Upper lobe of left lung (tissue), 6 donors: ENCODE results near the gene TMEM201. TPM values are rescaled to one million over a fixed set of nuclear protein-coding genes. Genes with fewer than 3 reads are reported as not detected.

Experiments used
- ATAC-seq, 2 donors: fragments of 200-7000 bp; cut with Tn5 transposase; one replicate each; pipeline ENCODE4 v1.9.1; 2022; ENCODE audit warnings: mild to moderate bottlenecking in 2 of 2, moderate library complexity in 2 of 2; ENCODE audit not compliant: low FRiP score in 2 of 2
- DNase-seq, 2 donors: peaks; one replicate each; pipeline ENCODE4 v3.0.0-alpha.2; 2019 to 2020
- H3K27ac ChIP-seq, 4 donors: fragments of 200-600 bp; sonication (generic); one replicate each; pipeline ENCODE4 v1.5.1; 2016 to 2019
- H3K27me3 ChIP-seq, 4 donors: fragments of 200-600 bp; sonication (generic); one replicate each; pipeline ENCODE4 v1.5.1; 2017 to 2019
- H3K36me3 ChIP-seq, 4 donors: fragments of 200-600 bp; sonication (generic); one replicate each; pipeline ENCODE4 v1.5.1; 2016 to 2019
- H3K4me1 ChIP-seq, 4 donors: fragments of 200-600 bp; sonication (generic); one replicate each; pipeline ENCODE4 v1.5.1; 2018 to 2019
- H3K4me3 ChIP-seq, 4 donors: fragments of 200-600 bp; sonication (generic); one replicate each; pipeline ENCODE4 v1.5.1; 2017 to 2019; ENCODE audit warnings: mild to moderate bottlenecking in 2 of 4, moderate library complexity in 1 of 4
- H3K9me3 ChIP-seq, 4 donors: fragments of 200-600 bp; sonication (generic); one replicate each; pipeline ENCODE4 v1.5.1; 2018 to 2019
- EP300 ChIP-seq, 4 donors: sonication (generic); formaldehyde crosslinking; IDR thresholded peaks; one replicate each; pipeline ENCODE4 v1.5.1; 2017; ENCODE audit warnings: antibody characterized with exemption in 4 of 4, control low read depth in 2 of 4
- POLR2A ChIP-seq, 4 donors: fragments of 450-650 bp; IDR thresholded peaks; one replicate each; pipeline ENCODE4 v1.5.1; 2016 to 2017; ENCODE audit warnings: antibody characterized with exemption in 4 of 4, mild to moderate bottlenecking in 2 of 4
- POLR2AphosphoS5 ChIP-seq, 2 donors: sonication (generic); formaldehyde crosslinking; IDR thresholded peaks; one replicate each; pipeline ENCODE4 v1.5.1; 2017; ENCODE audit warnings: antibody characterized with exemption in 2 of 2
- WGBS, 2 donors: methylation state at CpG; one replicate each; pipeline ENCODE4 v1.1.5; 2017 to 2018; 5-methylcytosine and 5-hydroxymethylcytosine counted together
- total RNA-seq, 6 donors: library from RNA; depleted of rRNA in 4 of 6; stranded (reverse); fragments of >200 nt in 4 of 6; gene quantifications; one replicate each; pipeline versions ENCODE4 v1.1.0 to v1.2.1, GENCODE V29; 2016 to 2021
- TF ChIP-seq, protein P1 (sequence below), 6 experiments: fragments of 450-650 bp in 4 of 6; fragments of 200-600 bp in 2 of 6; sonication (generic) in 2 of 6; IDR thresholded peaks; one replicate each; pipeline ENCODE4 v1.5.1; 2016 to 2019; ENCODE audit warnings: antibody characterized with exemption in 6 of 6
- donor health status: DM: no; HTN: no; CAD: no; lungs with moderate emphysema.
- donor health status: DM: no; HTN: yes; CAD: no; lungs with severe emphysema.

The TMEM201 gene
- total RNA-seq, 6 donors from 2014 or later: 6.2 to 12.0 (median 8.1) TPM

DNA sequence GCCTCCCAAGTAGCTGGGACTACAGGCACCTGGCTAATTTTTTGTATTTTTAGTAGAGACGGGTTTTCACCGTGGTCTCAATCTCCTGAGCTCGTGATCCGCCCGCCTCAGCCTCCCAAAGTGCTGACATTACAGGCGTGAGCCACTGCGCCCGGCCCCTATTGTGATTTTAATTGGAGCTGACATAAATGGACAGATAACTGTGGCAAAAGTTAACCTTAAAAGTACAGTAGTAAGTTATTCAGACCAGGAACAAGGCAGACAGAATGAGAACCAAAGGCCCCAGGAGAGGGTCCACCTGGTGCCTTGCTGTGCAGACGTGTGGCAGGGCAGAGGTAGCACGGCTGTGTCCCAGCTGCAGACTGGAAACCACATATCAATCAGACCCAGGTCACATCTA, 11.0 kb downstream of the TMEM201 start:
- Histone ChIP-seq H3K27me3 (no peaks in the 10 kb centered on the region), H3K9me3 (no peaks in the 10 kb centered on the region), H3K4me1 (peaks cover 0 to 5% (median 2%) of the 10 kb centered on the region in 4 donors), H3K4me3 (no peak overlapping the region), H3K27ac (no peak overlapping the region), H3K36me3 (peaks cover 3 to 72% (median 43%) of the 10 kb centered on the region in 4 donors)
- 94 to 96% methylated on average over 10 of the region's 10 CpGs for WGBS, 2 donors
- no peak for ATAC-seq
- no peak for DNase-seq
- TF ChIP-seq, protein P1, sequence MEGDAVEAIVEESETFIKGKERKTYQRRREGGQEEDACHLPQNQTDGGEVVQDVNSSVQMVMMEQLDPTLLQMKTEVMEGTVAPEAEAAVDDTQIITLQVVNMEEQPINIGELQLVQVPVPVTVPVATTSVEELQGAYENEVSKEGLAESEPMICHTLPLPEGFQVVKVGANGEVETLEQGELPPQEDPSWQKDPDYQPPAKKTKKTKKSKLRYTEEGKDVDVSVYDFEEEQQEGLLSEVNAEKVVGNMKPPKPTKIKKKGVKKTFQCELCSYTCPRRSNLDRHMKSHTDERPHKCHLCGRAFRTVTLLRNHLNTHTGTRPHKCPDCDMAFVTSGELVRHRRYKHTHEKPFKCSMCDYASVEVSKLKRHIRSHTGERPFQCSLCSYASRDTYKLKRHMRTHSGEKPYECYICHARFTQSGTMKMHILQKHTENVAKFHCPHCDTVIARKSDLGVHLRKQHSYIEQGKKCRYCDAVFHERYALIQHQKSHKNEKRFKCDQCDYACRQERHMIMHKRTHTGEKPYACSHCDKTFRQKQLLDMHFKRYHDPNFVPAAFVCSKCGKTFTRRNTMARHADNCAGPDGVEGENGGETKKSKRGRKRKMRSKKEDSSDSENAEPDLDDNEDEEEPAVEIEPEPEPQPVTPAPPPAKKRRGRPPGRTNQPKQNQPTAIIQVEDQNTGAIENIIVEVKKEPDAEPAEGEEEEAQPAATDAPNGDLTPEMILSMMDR (IDR thresholded peaks at IDR 0.05): no peak
- TF ChIP-seq EP300 (IDR thresholded peaks at IDR 0.05) (no peak), POLR2A (IDR thresholded peaks at IDR 0.05) (no peak), POLR2AphosphoS5 (IDR thresholded peaks at IDR 0.05) (no peak)

DNA sequence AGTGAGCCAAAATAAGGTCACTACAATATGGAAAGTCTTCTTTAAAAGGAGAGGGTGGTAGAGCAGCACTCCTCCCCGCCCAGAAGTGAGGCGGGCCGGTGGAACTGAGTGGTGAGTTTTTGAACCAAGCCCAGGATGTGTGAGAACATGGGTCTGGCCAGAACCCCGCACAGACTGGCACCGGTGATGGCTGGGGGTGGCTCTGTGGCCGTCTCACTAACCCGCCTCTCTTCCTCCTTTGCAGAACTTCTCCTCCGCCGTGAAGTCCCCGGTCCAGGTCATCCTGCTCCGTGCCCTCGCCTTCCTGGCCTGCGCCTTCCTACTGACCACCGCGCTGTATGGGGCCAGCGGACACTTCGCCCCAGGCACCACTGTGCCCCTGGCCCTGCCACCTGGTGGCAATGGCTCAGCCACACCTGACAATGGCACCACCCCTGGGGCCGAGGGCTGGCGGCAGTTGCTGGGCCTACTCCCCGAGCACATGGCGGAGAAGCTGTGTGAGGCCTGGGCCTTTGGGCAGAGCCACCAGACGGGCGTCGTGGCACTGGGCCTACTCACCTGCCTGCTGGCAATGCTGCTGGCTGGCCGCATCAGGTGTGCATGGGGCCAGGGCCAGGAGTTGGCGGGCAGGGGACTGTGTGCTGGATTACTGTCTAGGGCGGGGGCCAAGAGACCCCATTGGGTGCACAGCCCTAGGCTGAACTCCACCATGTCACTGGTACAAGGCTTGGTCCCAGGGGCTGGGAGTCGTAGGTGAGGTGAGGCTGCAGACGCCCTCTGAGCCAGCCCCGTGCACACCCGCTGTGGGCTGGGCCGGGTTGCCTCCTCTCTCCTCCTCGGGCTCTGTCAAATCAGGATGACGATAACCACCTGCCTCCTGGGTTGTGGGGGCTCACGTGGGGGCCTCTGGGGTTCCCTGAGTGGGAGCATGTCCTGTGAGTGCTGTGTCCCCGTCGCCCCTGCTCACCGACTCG, 12.4 kb downstream of the TMEM201 start:
- Histone ChIP-seq H3K9me3 (no peaks in the 10 kb centered on the region), H3K4me1 (peaks cover 0 to 3% (median 0%) of the 10 kb centered on the region in 4 donors), H3K4me3 (no peak overlapping the region), H3K27me3 (no peaks in the 10 kb centered on the region), H3K36me3 (peaks cover 3 to 72% (median 48%) of the 10 kb centered on the region in 4 donors), H3K27ac (no peak overlapping the region)
- peak in 1 of 2 donors; percentile 28 for ATAC-seq
- TF ChIP-seq, protein P1 (IDR thresholded peaks at IDR 0.05): no peak
- TF ChIP-seq POLR2AphosphoS5 (IDR thresholded peaks at IDR 0.05): no peak
- no peak for TF ChIP-seq POLR2A (IDR thresholded peaks at IDR 0.05)
- TF ChIP-seq EP300 (IDR thresholded peaks at IDR 0.05): no peak
- WGBS, 2 donors: 95 to 97% methylated on average over 27 to 39 of the region's 39 CpGs
- DNase-seq: peak in 1 of 2 donors; percentile 79

DNA sequence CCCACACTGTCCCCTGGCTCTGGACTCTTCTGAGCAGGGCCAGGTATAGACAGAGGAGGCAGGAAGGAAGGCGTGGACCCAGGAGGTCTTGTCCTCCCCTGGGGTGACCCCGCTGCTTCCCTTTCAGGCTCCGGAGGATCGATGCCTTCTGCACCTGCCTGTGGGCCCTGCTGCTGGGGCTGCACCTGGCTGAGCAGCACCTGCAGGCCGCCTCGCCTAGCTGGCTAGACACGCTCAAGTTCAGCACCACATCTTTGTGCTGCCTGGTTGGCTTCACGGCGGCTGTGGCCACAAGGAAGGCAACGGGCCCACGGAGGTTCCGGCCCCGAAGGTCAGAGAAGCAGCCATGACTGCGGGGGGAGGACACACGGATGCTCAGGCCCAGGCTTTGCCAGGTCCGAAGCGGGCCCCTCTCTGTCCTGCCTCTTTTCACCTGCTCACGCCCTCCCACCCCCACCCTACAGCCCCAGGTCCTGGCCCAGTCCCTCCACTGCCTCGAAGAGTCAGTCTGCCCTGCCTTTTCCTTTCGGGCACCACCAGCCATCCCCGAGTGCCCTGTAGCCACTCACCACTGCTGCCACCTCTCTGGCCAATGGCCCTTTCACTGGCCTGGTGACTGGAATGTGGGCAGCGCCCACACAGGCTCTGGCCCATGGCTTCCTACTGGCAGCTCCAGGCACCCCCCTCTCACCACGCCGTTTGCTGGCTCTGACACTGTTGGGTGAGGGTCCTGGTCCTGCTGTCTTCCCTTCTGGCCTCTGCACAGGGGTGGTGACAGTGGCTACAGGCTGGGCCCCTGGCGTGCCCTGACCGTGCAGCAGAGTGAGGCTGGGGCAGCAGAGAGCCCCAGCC, 13.5 kb downstream of the TMEM201 start:
- DNase-seq (peak in 1 of 2 donors; percentile 73), ATAC-seq (no peak)
- no peak overlapping the region for H3K27ac ChIP-seq
- H3K27me3 ChIP-seq: no peaks in the 10 kb centered on the region
- no peak for TF ChIP-seq POLR2AphosphoS5 (IDR thresholded peaks at IDR 0.05)
- TF ChIP-seq, protein P1 (IDR thresholded peaks at IDR 0.05): no peak
- TF ChIP-seq POLR2A (IDR thresholded peaks at IDR 0.05): no peak
- TF ChIP-seq EP300 (IDR thresholded peaks at IDR 0.05): no peak
- no peaks in the 10 kb centered on the region for H3K4me1 ChIP-seq
- H3K36me3 ChIP-seq: peaks cover 3 to 72% (median 48%) of the 10 kb centered on the region in 4 donors
- 95 to 97% methylated on average over 10 to 26 of the region's 26 CpGs for WGBS, 2 donors
- H3K4me3 ChIP-seq: no peak overlapping the region
- H3K9me3 ChIP-seq: no peaks in the 10 kb centered on the region

DNA sequence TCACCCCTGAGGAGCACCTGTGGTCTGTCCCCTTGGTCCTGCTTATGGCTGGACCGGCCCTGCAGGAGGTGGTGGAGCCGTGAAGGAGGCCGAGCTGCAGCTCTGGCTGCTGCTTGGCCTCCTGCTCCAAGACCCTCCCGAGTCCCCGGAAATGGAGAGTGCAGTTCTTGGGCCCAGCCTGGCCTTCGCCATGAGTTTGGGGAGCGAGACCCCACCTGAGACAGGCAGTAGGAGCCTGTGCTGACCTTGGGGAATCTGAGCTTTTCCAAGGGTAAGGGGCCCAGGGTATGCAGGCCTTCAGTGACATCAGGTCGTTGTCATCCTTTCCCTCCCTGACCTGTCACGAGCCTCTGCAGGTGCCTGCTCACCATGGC, 14.1 kb downstream of the TMEM201 start:
- TF ChIP-seq, protein P1 (IDR thresholded peaks at IDR 0.05): no peak
- TF ChIP-seq EP300 (IDR thresholded peaks at IDR 0.05): no peak
- H3K36me3 ChIP-seq: peaks cover 3 to 73% (median 50%) of the 10 kb centered on the region in 4 donors
- DNase-seq: no peak

More for the DNA sequence above, 14.1 kb downstream of the TMEM201 start:
- H3K9me3 ChIP-seq: no peaks in the 10 kb centered on the region
- H3K4me1 ChIP-seq: no peaks in the 10 kb centered on the region
- H3K27me3 ChIP-seq: no peaks in the 10 kb centered on the region
- H3K27ac ChIP-seq: no peak overlapping the region
- no peak for ATAC-seq
- 92 to 94% methylated on average over 4 to 8 of the region's 9 CpGs for WGBS, 2 donors
- H3K4me3 ChIP-seq: no peak overlapping the region
